HCT116 (cell line): ENCODE results near the gene TMEM132C. TPM values are rescaled to one million over a fixed set of nuclear protein-coding genes. Genes with fewer than 3 reads are reported as not detected.

Source experiments
- ATAC-seq: fragments of 200-7000 bp; cut with Tn5 transposase; 2 replicates; pipeline ENCODE4 v1.9.1; 2020; ENCODE audit warnings: mild to moderate bottlenecking, moderate library complexity
- BruUV-seq: library from RNA; stranded (reverse); fragments of 400-500 nt; replicated peaks from 2 replicates; lab custom pipeline; 2021; lab: Mats Ljungman, UMichigan
- CTCF ChIA-PET: fragments of 300-600 bp; sonication (Branson Sonifier 250); formaldehyde crosslinking; loops from one replicate; lab custom pipeline; 2021; ENCODE audit warnings: antibody characterized with exemption; lab: Charles Lee
- POLR2A ChIA-PET: fragments of 300-600, 350-600 bp; sonication (Branson Sonifier 250); formaldehyde crosslinking; loops from one replicate; lab custom pipeline; 2021; ENCODE audit warnings: antibody characterized with exemption; lab: Charles Lee
- RAD21 ChIA-PET, 2 experiments: fragments of 300-600 bp; sonication (Branson Sonifier 250); formaldehyde crosslinking; loops; one replicate each; lab custom pipeline; 2023; ENCODE audit warnings: low total read pairs in 2 of 2; ENCODE audit not compliant: uncharacterized antibody in 2 of 2, unreplicated experiment in 2 of 2, low non-redundant PET in 1 of 2; lab: Charles Lee
- DNase-seq: peaks from one replicate; pipeline ENCODE4 v3.0.0-alpha.2; 2010; ENCODE audit warnings: low read depth, low spot score
- H2AFZ ChIP-seq: fragments of 200-600 bp; shearing (Covaris generic), sonication (generic); 2 replicates; pipeline ENCODE4 v1.6.1; 2017; ENCODE audit warnings: low read depth, mixed run types, mixed read lengths, antibody characterized with exemption, low read length; ENCODE audit not compliant: poor library complexity, severe bottlenecking
- H3K27ac ChIP-seq: 2 replicates; pipeline ENCODE4 v1.5.1; 2012; ENCODE audit warnings: low read depth, low read length
- H3K27me3 ChIP-seq: fragments of 200-600 bp; sonication (generic); 2 replicates; pipeline ENCODE4 v1.6.1; 2016; ENCODE audit warnings: mixed run types, low read length, mixed read lengths; ENCODE audit not compliant: insufficient read depth
- H3K36me3 ChIP-seq, 2 experiments: fragments of 200-500 bp in 1 of 2; fragments of 200-600 bp in 1 of 2; sonication (Bioruptor generic) in 1 of 2; sonication (generic) in 1 of 2; 2 replicates each; pipeline versions ENCODE4 v1.5.1 to v1.6.1; 2014 to 2016; ENCODE audit warnings: low read length in 2 of 2, inconsistent platforms in 1 of 2, mixed read lengths in 1 of 2, mixed run types in 1 of 2; ENCODE audit not compliant: insufficient read depth in 2 of 2, control insufficient read depth in 1 of 2
- H3K4me1 ChIP-seq, 2 experiments: fragments of 200-600 bp in 1 of 2; sonication (generic) in 1 of 2; 2 replicates each; pipeline versions ENCODE4 v1.5.1 to v1.6.1; 2012 to 2017; ENCODE audit warnings: low read length in 2 of 2, inconsistent platforms in 1 of 2, mild to moderate bottlenecking in 1 of 2, mixed read lengths in 1 of 2, mixed run types in 1 of 2, moderate library complexity in 1 of 2; ENCODE audit not compliant: insufficient read depth in 2 of 2, control insufficient read depth in 1 of 2
- H3K4me2 ChIP-seq: fragments of 200-600 bp; sonication (generic); 2 replicates; pipeline ENCODE4 v1.6.1; 2017; ENCODE audit warnings: mixed run types, low read length, mixed read lengths
- H3K4me3 ChIP-seq, 2 experiments: fragments of 200-600 bp in 1 of 2; sonication (generic) in 1 of 2; replicated peaks in 1 of 2; 2 replicates each; pipeline ENCODE4 v1.5.1; 2011 to 2016; ENCODE audit warnings: low read length in 2 of 2, control low read depth in 1 of 2, low read depth in 1 of 2, mild to moderate bottlenecking in 1 of 2, mixed read lengths in 1 of 2, mixed run types in 1 of 2
- H3K79me2 ChIP-seq: fragments of 200-600 bp; sonication (generic); 2 replicates; pipeline ENCODE4 v1.6.1; 2017; ENCODE audit warnings: mild to moderate bottlenecking, mixed run types, low read length, moderate library complexity, mixed read lengths; ENCODE audit not compliant: insufficient read depth
- H3K9ac ChIP-seq: fragments of 200-600 bp; sonication (generic); 2 replicates; pipeline ENCODE4 v1.6.1; 2016; ENCODE audit warnings: low read length, mixed read lengths
- H3K9me2 ChIP-seq: fragments of 200-600 bp; sonication (generic), shearing (Covaris generic); 2 replicates; pipeline ENCODE4 v1.6.1; 2017; ENCODE audit warnings: mixed run types, mild to moderate bottlenecking, moderate library complexity; ENCODE audit not compliant: insufficient read depth
- H3K9me3 ChIP-seq, 2 experiments: fragments of 200-500 bp in 1 of 2; fragments of 200-600 bp in 1 of 2; sonication (Bioruptor generic) in 1 of 2; sonication (generic) in 1 of 2; 2 replicates each; pipeline ENCODE4 v1.6.1; 2014 to 2017; ENCODE audit warnings: low read length in 2 of 2, mixed read lengths in 2 of 2, inconsistent platforms in 1 of 2, low read depth in 1 of 2, mild to moderate bottlenecking in 1 of 2, mixed run types in 1 of 2, moderate library complexity in 1 of 2; ENCODE audit not compliant: control insufficient read depth in 1 of 2, insufficient read depth in 1 of 2
- H4K20me1 ChIP-seq: fragments of 200-600 bp; sonication (generic), shearing (Covaris generic); 2 replicates; pipeline ENCODE4 v1.6.1; 2017; ENCODE audit warnings: mixed run types, mild to moderate bottlenecking, moderate library complexity; ENCODE audit not compliant: insufficient read depth
- ATF3 ChIP-seq: IDR thresholded peaks from 2 replicates; pipeline ENCODE4 v1.6.1; 2012
- CBX3 ChIP-seq: IDR thresholded peaks from 2 replicates; pipeline ENCODE4 v1.6.1; 2012; ENCODE audit warnings: low read depth
- CTCF ChIP-seq, 3 experiments: fragments of 200-600 bp in 1 of 3; sonication (generic) in 1 of 3; IDR thresholded peaks in 2 of 3; conservative IDR thresholded peaks in 1 of 3; 2 replicates each; pipeline ENCODE4 v1.5.1; 2012 to 2017; ENCODE audit warnings: low read depth in 2 of 3, low read length in 2 of 3, antibody characterized with exemption in 1 of 3, borderline replicate concordance in 1 of 3, control low read depth in 1 of 3, mild to moderate bottlenecking in 1 of 3, mixed read lengths in 1 of 3, mixed run types in 1 of 3, moderate library complexity in 1 of 3; ENCODE audit not compliant: insufficient read depth in 1 of 3
- EGR1 ChIP-seq: IDR thresholded peaks from 2 replicates; pipeline ENCODE4 v1.6.1; 2012; ENCODE audit warnings: low read depth
- ELF1 ChIP-seq: IDR thresholded peaks from 2 replicates; pipeline ENCODE4 v1.6.1; 2012; ENCODE audit warnings: low read depth, borderline replicate concordance
- EZH2 ChIP-seq: fragments of 200-600 bp; sonication (generic); IDR thresholded peaks from 2 replicates; pipeline ENCODE4 v1.6.1; 2017; ENCODE audit warnings: antibody characterized with exemption, mixed run types
- FOSL1 ChIP-seq: IDR thresholded peaks from 2 replicates; pipeline ENCODE4 v1.6.1; 2012; ENCODE audit warnings: low read depth
- JUND ChIP-seq: IDR thresholded peaks from 2 replicates; pipeline ENCODE4 v1.6.1; 2012
- REST ChIP-seq: IDR thresholded peaks from 2 replicates; pipeline ENCODE4 v1.6.1; 2012; ENCODE audit warnings: low read depth
- SIN3A ChIP-seq: IDR thresholded peaks from 2 replicates; pipeline ENCODE4 v1.6.1; 2012; ENCODE audit warnings: low read depth
- SP1 ChIP-seq: IDR thresholded peaks from 2 replicates; pipeline ENCODE4 v1.6.1; 2012; ENCODE audit warnings: low read depth
- SRF ChIP-seq: IDR thresholded peaks from 2 replicates; pipeline ENCODE4 v1.6.1; 2012; ENCODE audit warnings: low read depth
- TCF7L2 ChIP-seq: IDR thresholded peaks from 2 replicates; pipeline ENCODE4 v1.7.0; 2011; ENCODE audit warnings: borderline replicate concordance, inconsistent platforms; ENCODE audit not compliant: insufficient read depth, insufficient read length; ENCODE audit errors: extremely low read depth
- ZFX ChIP-seq: fragments of 450-650 bp; IDR thresholded peaks from 2 replicates; pipeline ENCODE4 v1.6.1; 2017
- intact Hi-C: fragments of 100-400 bp; cut with micrococcal nuclease; formaldehyde crosslinking; loops from 2 replicates; pipeline ENCODE4 v1.10.0; 2022
- total RNA-seq: library from RNA; stranded (reverse); gene quantifications from one replicate; pipeline ENCODE4 v1.2.1, GENCODE V29; 2021; ENCODE audit not compliant: unreplicated experiment

Gene TMEM132C
- total RNA-seq, 1 experiment from 2014 or later: not detected

- no peaks in the 10 kb centered on the region for H3K4me1 ChIP-seq
- BruUV-seq: no TSS peak
- no peaks in the 10 kb centered on the region for H3K36me3 ChIP-seq
- ChIA-PET CTCF (no interaction called here), RAD21 (no interaction called here), POLR2A (no interaction called here)
- no peak for DNase-seq
- no peak overlapping the region for H3K4me2 ChIP-seq
- no peak overlapping the region for H3K27ac ChIP-seq
- TF ChIP-seq CTCF (IDR thresholded peaks at IDR 0.05 in 2 of 3, conservative IDR thresholded peaks at IDR 0.05 in 1 of 3; ENCODE audit: borderline replicate concordance in 1 of 3, insufficient read depth in 1 of 3, low read depth in 2 of 3, low read length in 2 of 3) (no peak), ELF1 (no peak), EGR1 (no peak), CBX3 (no peak), JUND (no peak), REST (no peak; the same call in 1 of the 2 replicates), TCF7L2 (no peak), ZFX (no peak), SIN3A (no peak), FOSL1 (no peak), SP1 (no peak), ATF3 (no peak), EZH2 (no peak), SRF (no peak)
- H3K9ac ChIP-seq: no peak overlapping the region
- no peak overlapping the region for H2AFZ ChIP-seq
- H3K79me2 ChIP-seq: no peaks in the 10 kb centered on the region
- no peak for ATAC-seq
- no peak overlapping the region for H3K4me3 ChIP-seq
- H4K20me1 ChIP-seq: no peaks in the 10 kb centered on the region
- H3K9me2 ChIP-seq: no peaks in the 10 kb centered on the region
- no peaks in the 10 kb centered on the region for H3K27me3 ChIP-seq
- H3K9me3 ChIP-seq: peaks cover 5 to 7% of the 10 kb centered on the region in 2 experiments; a peak in 2 of 4 replicates
- intact Hi-C loops: no loop called here
Observed at GRCh38 chr12:128609861-128610260, 342.9 kb downstream of the TMEM132C start.
